Stimulated activated CD4-positive, alpha-beta T cell treated with anti-CD3 and anti-CD28 coated beads, Interleukin-2, amount 100 ng/mL, for 48 hours (primary cell): ENCODE measurements around the gene ADAM8.

Source experiments
- DNase-seq, 2 donors: peaks; one replicate each; pipeline ENCODE4 v3.0.0-alpha.2; 2020

ADAM8 gene

DNA sequence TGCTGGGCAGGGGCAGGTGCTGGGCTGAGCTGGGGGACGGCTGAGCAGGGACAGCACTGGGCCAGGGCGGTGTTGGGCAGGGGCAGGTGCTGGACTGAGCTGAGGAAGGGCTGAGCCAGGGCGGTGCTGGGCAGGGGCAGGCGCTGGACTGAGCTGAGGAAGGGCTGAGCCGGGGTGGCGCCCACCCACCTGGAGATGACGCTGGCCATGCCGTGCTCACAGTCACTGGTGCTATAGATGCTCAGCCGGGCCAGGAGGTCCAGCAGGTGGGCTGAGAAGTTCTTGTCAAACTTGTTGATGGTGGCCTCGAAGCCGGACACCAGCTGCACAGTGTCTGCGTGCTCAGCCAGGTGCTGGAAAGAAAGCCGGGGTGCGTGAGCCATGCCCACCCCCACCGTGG lies 4.4 kb upstream of the ADAM8 start:
- DNase-seq = no peak

- no peak for DNase-seq
These were observed 3.9 kb upstream of the ADAM8 start for GRCh38 chr10:133280391-133281059.

DNA sequence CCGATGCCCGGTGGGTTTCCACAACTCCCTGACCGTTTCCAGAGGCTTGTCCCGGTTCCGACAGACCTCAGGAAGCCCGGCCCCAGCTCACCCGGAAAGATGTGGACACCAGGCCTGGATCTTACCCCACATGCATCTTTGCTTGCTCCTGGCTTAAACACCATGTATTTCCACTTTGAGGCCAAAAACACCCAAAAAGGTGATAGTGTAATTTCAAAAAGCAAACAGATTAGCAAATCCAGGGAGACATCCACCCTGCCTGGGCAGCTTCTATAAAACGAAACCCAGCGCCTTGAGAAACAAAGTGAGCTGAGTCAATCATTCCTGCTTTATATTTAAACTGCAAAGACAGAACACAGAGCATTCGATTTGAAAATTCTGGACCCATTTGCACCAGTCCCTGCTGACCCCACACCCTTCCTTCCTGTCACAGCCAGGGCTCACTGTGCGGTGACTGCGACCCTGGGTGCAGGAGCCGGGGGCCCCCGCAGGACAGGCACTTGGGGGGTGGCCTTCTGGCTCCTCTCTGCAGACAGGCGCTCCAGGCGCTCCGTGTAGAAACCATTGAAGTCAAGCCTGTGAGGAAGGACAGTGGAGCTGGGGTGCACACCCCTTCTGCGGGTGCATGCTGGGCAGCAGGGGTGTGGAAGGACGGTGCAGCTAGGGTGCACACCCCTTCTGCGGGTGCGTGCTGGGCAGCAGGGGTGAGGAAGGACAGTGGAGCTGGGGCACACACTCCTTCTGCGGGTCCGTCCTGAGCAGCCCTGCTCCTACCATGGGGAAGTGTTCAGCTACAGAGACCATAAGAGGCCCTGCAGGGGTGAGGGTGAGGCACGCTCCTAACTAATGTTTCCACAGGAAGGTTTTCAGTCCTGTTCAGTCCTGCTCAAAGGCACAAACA lies 2.9 kb upstream of the ADAM8 start:
- DNase-seq = no peak

DNA sequence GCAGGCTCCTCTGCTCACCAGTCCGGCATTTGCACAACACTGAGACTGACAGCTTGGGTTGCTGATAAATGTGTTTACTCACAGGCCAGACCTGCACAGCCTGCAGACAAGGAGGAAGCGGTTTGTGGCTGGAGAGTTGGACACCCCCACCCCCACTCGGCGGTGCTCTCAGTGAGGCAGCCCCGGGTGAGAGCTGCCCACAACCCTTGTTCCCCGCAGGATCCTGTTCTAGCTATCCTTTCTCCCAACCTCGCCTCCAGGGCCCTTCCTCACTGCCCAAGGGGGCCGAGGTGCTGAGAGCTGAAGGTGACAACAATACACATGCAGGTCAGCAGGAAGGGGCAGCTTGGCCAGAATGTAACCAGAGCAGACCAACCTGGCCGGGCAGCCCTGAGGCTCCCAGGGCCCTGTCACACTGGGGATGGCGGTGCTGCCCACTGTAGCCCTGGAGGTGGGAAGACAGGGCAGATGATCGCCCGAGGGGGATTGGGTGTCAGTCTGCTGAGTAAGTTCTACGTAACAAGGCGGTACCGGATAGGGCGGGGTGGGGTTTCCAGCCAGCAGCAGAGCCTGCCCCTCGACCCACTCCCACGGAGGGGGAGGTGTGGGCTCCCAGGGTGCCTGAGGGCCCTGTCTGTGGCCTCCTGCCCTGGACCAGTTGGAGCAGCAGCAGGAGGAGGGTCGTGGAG lies 2.1 kb upstream of the ADAM8 start:
- DNase-seq = peak in 1 of 2 donors; percentile 26

- DNase-seq = no peak
These were observed 1.4 kb upstream of the ADAM8 start for GRCh38 chr10:133277993-133278576.

DNA sequence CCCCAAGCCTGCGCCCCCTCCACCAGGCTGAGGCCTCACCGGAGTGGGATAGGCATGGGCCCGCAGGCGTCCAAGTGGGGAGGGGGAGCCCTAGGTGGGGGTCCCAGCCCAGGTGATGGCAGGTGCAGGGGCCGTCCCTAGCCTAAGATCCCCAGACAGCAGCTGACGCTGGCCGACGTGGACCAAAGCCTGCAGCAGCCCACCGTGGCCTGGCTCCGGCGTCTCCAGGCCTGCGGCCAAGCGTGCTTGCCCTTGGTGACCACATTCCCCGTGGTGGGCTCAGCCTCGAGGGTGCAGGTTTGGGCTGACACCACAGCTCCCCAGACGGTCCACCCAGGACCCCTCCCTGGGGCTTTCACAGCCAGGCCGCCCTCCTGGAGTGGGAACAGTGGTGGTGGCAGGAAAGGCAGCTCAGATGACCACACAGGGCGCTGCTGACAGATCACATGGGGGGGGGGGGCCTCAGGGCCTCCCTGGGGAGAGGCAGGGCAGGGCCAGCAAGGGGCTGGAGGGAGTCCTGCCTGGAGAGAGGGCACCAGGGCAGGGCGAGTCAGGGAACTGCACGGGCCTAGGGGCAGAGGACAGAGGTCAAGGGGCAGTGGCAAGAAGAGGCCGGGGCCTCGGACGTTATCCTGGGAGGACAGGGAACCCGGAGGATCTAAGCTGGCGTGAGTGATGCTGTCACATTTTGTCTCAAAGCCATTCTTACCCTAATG lies 767 bp upstream of the ADAM8 start:
- DNase-seq = no peak

- DNase-seq = no peak
These were observed 601 bp downstream of the ADAM8 start for GRCh38 chr10:133276100-133276434.

GRCh38 chr10:133275684-133276092 lies 980 bp downstream of the ADAM8 start:
- peak in 1 of 2 donors; percentile 43 for DNase-seq

- DNase-seq = peak; percentile 70
These were observed 1.7 kb downstream of the ADAM8 start for GRCh38 chr10:133274751-133275683.

- DNase-seq = no peak
These were observed 3.0 kb downstream of the ADAM8 start for GRCh38 chr10:133273534-133274143.

- no peak for DNase-seq
These were observed 3.7 kb downstream of the ADAM8 start for GRCh38 chr10:133272964-133273420.

DNA sequence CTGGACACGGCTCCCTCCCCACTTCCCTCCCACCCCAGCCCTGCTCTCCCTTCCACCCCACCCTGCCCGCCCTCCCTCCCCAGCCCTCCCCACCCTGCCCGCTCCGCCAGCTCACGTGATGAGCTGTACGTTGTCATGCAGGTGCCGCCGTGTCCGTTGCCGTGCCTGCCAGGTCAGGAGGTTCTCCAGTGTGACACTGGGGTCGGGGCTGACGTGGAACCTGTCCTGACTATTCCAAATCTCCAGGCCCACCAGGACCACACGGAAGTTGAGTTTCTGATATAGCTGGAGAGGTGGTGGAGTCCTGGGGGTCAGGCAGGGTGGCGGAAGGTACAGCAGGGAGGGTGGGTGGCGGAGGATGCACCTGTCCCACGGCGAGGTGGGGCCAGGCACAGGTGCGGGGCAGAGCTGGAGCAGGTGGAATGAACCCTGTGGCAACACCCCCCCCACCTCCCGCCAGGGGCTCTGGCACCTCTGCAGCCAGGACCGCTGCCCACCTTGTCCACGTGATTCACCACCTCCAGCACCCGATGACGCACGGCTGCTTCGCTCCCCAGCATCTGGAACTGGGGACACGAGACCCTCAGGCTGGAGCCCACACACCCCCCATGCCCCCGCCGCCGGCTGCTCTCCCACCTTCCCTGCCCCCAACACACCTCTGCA lies 4.2 kb downstream of the ADAM8 start:
- no peak for DNase-seq

GRCh38 chr10:133271521-133272300 lies 5.0 kb downstream of the ADAM8 start:
- DNase-seq = no peak

- no peak for DNase-seq
These were observed 5.8 kb downstream of the ADAM8 start for GRCh38 chr10:133270773-133271297.

- DNase-seq = no peak
These were observed 6.5 kb downstream of the ADAM8 start for GRCh38 chr10:133270204-133270603.

DNA sequence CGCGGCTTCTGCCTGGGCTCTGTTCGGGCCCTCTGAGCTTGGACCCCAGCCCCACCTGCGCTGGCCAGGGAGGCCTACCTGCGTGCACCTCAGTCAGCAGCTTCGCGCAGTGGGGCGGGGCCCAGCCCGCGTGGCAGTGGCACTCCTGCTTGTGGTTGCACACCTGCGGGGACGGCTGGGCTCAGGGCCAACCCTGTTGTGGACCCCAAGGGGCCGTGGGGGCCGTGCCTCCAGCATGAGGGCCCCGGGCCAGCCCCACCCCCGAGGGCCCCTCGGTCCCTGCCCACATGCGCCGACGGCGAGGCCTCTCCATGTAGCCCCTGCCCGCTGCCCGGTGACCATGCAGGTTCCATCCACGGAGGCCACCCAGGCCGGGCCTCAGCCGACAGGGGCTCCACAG lies 7.3 kb downstream of the ADAM8 start:
- no peak for DNase-seq

GRCh38 chr10:133268532-133268931 lies 8.1 kb downstream of the ADAM8 start:
- no peak for DNase-seq

DNA sequence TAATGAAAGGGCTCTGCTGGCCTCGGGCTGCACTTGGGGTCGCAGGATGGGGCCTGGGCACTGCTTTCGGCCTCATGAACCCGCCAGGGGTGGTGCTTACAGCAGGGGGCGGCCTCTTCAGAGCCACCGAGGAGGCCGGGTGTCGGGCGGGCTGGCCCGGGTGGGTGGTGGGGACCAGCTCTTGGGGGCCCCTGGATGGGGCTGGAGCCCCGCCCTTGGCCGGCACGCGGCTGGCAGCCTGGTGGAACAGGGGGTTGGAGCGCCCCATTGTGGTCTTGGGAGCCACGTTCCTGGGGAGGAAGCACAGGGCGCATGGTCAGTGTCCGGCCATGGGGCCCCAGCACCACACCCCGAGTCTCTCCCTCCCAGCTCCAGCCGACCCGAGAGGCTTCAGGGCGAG lies 8.8 kb downstream of the ADAM8 start:
- DNase-seq = no peak

DNA sequence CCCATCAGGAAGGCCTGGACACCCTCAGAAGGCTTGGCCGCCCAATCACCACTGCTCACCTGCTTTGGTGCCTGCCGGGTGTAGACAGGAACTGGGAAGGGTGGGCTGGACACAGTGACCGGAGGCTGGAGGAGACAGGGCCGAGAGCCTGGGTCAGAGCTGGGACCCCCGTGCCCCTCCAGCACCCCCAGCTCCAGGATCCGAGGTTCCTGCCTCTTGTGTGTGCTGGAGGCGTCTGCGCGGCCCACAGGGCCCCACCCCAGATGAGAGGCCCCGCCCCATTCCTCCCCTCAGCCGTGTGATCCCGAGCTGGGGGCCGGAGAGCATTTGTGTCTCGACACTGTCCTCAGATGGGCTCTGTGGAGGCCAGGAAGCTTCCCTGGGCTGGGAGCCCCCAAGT lies 9.4 kb downstream of the ADAM8 start:
- DNase-seq = no peak
